Spleen (tissue), 7 donors: Measurements from ENCODE around the gene MARCHF9.

Experiments
- POLR2AphosphoS5 ChIP-seq, 3 donors: sonication (generic); formaldehyde crosslinking; IDR thresholded peaks; one replicate each; pipeline ENCODE4 v1.5.1; 2017; ENCODE audit warnings: antibody characterized with exemption in 3 of 3
- TF ChIP-seq, protein P1 (sequence below), 11 experiments: fragments of 200-600 bp in 7 of 11; fragments of 450-650 bp in 4 of 11; sonication (generic) in 4 of 11; IDR thresholded peaks in 8 of 11; conservative IDR thresholded peaks in 3 of 11; 1 replicate in 7 of 11; 2 replicates in 4 of 11; pipeline versions ENCODE4 v1.4.0 to v1.8.0; 2016 to 2021; ENCODE audit warnings: antibody characterized with exemption in 11 of 11, inconsistent platforms in 4 of 11, mild to moderate bottlenecking in 1 of 11
- donor health status: DM: no; HTN: no; CAD: no; lungs with moderate emphysema.
- donor health status: DM: no; HTN: no; CAD: no.
- donor health status: DM: no; HTN: no; CAD: no.

DNA sequence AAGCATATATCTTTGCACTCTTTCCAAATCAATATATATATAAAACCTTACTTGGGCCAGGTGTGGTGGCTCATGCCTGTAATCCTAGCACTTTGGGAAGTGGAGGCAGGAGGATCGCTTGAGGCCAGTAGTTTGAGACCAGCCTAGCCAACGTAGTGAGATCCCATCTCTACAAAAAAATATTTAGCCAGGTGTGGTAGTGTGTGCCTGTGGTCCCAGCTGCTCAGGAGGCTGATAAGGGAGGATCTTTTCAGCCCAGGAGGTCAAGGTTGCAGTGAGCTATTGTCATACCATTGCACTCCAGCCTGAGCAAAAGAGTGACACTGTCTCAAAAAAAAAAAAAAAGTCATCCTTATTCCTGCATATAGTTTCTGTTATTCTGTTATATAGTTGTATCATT lies 46.6 kb upstream of the MARCHF9 start:
- TF ChIP-seq, protein P1, sequence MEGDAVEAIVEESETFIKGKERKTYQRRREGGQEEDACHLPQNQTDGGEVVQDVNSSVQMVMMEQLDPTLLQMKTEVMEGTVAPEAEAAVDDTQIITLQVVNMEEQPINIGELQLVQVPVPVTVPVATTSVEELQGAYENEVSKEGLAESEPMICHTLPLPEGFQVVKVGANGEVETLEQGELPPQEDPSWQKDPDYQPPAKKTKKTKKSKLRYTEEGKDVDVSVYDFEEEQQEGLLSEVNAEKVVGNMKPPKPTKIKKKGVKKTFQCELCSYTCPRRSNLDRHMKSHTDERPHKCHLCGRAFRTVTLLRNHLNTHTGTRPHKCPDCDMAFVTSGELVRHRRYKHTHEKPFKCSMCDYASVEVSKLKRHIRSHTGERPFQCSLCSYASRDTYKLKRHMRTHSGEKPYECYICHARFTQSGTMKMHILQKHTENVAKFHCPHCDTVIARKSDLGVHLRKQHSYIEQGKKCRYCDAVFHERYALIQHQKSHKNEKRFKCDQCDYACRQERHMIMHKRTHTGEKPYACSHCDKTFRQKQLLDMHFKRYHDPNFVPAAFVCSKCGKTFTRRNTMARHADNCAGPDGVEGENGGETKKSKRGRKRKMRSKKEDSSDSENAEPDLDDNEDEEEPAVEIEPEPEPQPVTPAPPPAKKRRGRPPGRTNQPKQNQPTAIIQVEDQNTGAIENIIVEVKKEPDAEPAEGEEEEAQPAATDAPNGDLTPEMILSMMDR (IDR thresholded peaks at IDR 0.05 in 8 of 11, conservative IDR thresholded peaks at IDR 0.05 in 3 of 11): no peak
- TF ChIP-seq POLR2AphosphoS5 (IDR thresholded peaks at IDR 0.05): no peak
